ENCODE measurements around the gene VWA8. TPM values are rescaled to one million over a fixed set of nuclear protein-coding genes. Genes with fewer than 3 reads are reported as not detected.

Gene VWA8
- total RNA-seq, 3 donors from 2014 or later: 18.4 to 43.5 (median 34.7) TPM

- TF ChIP-seq POLR2A (IDR thresholded peaks at IDR 0.05) (no peak), POLR2AphosphoS5 (IDR thresholded peaks at IDR 0.05) (no peak), CTCF (IDR thresholded peaks at IDR 0.05) (no peak)
- no peaks in the 10 kb centered on the region for H3K36me3 ChIP-seq
Observed at GRCh38 chr13:41674246-41674645, 286.7 kb downstream of the VWA8 start.

GRCh38 chr13:41673640-41674039 lies 287.3 kb downstream of the VWA8 start:
- Histone ChIP-seq H3K4me3 (no peak overlapping the region), H3K36me3 (no peaks in the 10 kb centered on the region), H3K4me1 (no peaks in the 10 kb centered on the region), H3K9me3 (no peaks in the 10 kb centered on the region), H3K27me3 (no peaks in the 10 kb centered on the region), H3K27ac (no peak overlapping the region)
- TF ChIP-seq POLR2AphosphoS5 (IDR thresholded peaks at IDR 0.05): no peak
- no peak for TF ChIP-seq POLR2A (IDR thresholded peaks at IDR 0.05)
- TF ChIP-seq CTCF (IDR thresholded peaks at IDR 0.05): no peak
- intact Hi-C loops (cut with DNase I; ENCODE audit: low total_unique reads): no loop called here
- DNase-seq (ENCODE audit: low spot score in 2 of 2): no peak

More at GRCh38 chr13:41674246-41674645, 286.7 kb downstream of the VWA8 start:
- H3K4me1 ChIP-seq: no peaks in the 10 kb centered on the region
- H3K27me3 ChIP-seq: no peaks in the 10 kb centered on the region
- no peak for DNase-seq (ENCODE audit: low spot score in 2 of 2)
- intact Hi-C loops (cut with DNase I; ENCODE audit: low total_unique reads): no loop called here
- H3K27ac ChIP-seq: no peak overlapping the region
- H3K4me3 ChIP-seq: no peak overlapping the region
- no peaks in the 10 kb centered on the region for H3K9me3 ChIP-seq

- TF ChIP-seq POLR2A (IDR thresholded peaks at IDR 0.05) (no peak), POLR2AphosphoS5 (IDR thresholded peaks at IDR 0.05) (no peak), CTCF (IDR thresholded peaks at IDR 0.05) (no peak)
- Histone ChIP-seq H3K27ac (no peak overlapping the region), H3K4me1 (no peaks in the 10 kb centered on the region), H3K9me3 (no peaks in the 10 kb centered on the region), H3K4me3 (no peak overlapping the region), H3K36me3 (no peaks in the 10 kb centered on the region), H3K27me3 (no peaks in the 10 kb centered on the region)
- no peak for DNase-seq (ENCODE audit: low spot score in 2 of 2)
- intact Hi-C loops (cut with DNase I; ENCODE audit: low total_unique reads): no loop called here
Observed at GRCh38 chr13:41670873-41671443, 290.0 kb downstream of the VWA8 start.

GRCh38 chr13:41668130-41668757 lies 292.7 kb downstream of the VWA8 start:
- Histone ChIP-seq H3K4me1 (no peaks in the 10 kb centered on the region), H3K27me3 (no peaks in the 10 kb centered on the region), H3K4me3 (no peak overlapping the region), H3K36me3 (no peaks in the 10 kb centered on the region), H3K9me3 (no peaks in the 10 kb centered on the region), H3K27ac (no peak overlapping the region)
- no peak for TF ChIP-seq POLR2A (IDR thresholded peaks at IDR 0.05)
- TF ChIP-seq CTCF (IDR thresholded peaks at IDR 0.05): peak; percentile 75 to 92 (median 88)
- no peak for TF ChIP-seq POLR2AphosphoS5 (IDR thresholded peaks at IDR 0.05)
- intact Hi-C loops (cut with DNase I; ENCODE audit: low total_unique reads): no loop called here
- peak in 1 of 2 donors; percentile 61 for DNase-seq (ENCODE audit: low spot score in 2 of 2)

GRCh38 chr13:41666644-41667043 lies 294.3 kb downstream of the VWA8 start:
- Histone ChIP-seq H3K27me3 (no peaks in the 10 kb centered on the region), H3K36me3 (no peaks in the 10 kb centered on the region), H3K4me1 (no peaks in the 10 kb centered on the region), H3K27ac (no peak overlapping the region), H3K4me3 (no peak overlapping the region), H3K9me3 (no peaks in the 10 kb centered on the region)
- TF ChIP-seq POLR2AphosphoS5 (IDR thresholded peaks at IDR 0.05): no peak
- no peak for TF ChIP-seq CTCF (IDR thresholded peaks at IDR 0.05)
- no peak for TF ChIP-seq POLR2A (IDR thresholded peaks at IDR 0.05)
- DNase-seq (ENCODE audit: low spot score in 2 of 2): no peak
- intact Hi-C loops (cut with DNase I; ENCODE audit: low total_unique reads): loop anchor here (2.0 kb wide), 1 partner anchor 14 kb away; no protein-coding TSS in a partner anchor

Data from breast epithelium (tissue), 4 donors.